Dedifferentiated amniotic fluid mesenchymal stem cell (primary cell): ENCODE results near the gene SELPLG.

Experiments used
- DNase-seq: peaks from one replicate; pipeline ENCODE4 v3.0.0-alpha.2; 2016; ENCODE audit errors: extremely low spot score

The SELPLG gene

DNA sequence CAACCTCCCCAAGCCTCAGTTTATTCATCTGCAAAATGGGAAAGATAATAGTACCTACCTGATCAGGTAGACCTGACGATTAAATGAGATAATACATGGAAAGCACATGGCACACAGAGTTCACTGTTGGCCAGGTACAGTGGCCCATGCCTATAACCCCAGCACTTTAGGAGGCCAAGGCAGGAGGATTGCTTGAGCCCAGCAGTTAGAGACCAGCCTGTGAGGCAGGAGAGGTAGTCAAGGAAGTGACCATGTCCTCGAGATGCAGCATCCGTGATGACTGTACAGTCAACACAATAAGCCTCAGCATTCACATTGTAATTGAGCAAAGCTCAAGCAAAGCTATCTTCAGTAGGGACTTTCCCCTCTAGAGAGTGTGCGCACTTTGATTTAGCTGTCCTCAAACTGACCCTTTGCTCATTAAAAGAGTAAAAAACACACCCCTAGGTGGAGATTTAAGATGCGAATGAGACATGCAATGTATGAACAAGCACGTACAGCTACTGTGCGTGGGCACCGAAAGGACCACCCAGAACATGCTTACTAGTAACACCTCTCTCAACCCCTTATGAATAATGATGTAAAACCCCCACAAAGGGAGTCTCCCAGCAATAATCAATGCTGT lies 61.4 kb downstream of the SELPLG start:
- DNase-seq: no peak
